Measurements from ENCODE around the gene SLC16A2.

SLC16A2 gene

DNA sequence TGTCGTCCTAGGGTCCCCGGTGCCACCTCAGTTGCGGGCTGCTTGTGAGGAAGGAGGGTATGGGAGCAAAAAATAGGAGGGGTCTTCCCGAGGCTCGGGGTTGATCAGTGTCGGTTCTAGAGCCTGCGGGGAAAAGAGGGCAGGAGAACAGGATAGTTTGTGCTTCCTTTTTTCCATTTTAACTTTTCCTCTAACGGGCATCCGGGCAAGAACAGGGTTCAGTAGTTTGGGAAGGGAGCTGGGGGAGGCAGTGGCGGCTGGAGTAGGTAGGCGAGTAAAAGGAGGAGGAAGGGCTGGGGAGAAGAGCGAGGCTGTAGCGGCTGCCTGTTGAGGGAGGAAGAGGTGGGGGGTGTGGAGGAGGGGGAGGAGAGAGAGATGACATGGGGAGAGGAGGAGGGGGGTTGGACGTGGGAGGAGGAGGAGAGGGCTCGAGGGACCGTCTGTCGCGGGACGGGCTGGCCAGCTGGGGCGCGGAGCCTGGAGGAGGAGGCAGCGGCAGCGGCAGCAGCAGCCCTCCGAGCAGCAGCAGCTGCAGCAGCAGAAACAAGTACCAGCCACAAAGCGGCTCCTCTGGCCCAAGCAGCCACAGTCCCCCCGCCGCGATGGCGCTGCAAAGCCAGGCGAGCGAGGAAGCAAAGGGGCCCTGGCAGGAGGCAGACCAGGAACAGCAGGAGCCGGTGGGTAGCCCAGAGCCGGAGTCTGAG, at the start of gene SLC16A2 (continued):
- TF ChIP-seq ZIC2 (tag by site-specific recombination; IDR thresholded peaks at IDR 0.05) (peak; percentile 80), GFI1B (tag by site-specific recombination; IDR thresholded peaks at IDR 0.05) (no peak), ZNF791 (tag by site-specific recombination; IDR thresholded peaks at IDR 0.05) (no peak), ZBTB17 (tag by site-specific recombination; IDR thresholded peaks at IDR 0.05) (peak; percentile 54), ZNF394 (tag by site-specific recombination; IDR thresholded peaks at IDR 0.05; ENCODE audit: borderline replicate concordance) (no peak), ZNF654 (tag by site-specific recombination; IDR thresholded peaks at IDR 0.05; ENCODE audit: low read depth) (no peak), SP7 (tag by site-specific recombination; IDR thresholded peaks at IDR 0.05) (no peak; the same call in 1 of the 2 replicates), ZNF239 (tag by site-specific recombination; IDR thresholded peaks at IDR 0.05) (no peak), ZNF423 (tag by site-specific recombination; IDR thresholded peaks at IDR 0.05) (peak; percentile 88), ZNF843 (tag by site-specific recombination; IDR thresholded peaks at IDR 0.05) (peak; percentile 53; the same call in 1 of the 2 replicates), ZNF175 (tag by site-specific recombination; IDR thresholded peaks at IDR 0.05) (no peak), ZSCAN30 (tag by site-specific recombination; IDR thresholded peaks at IDR 0.05) (peak; percentile 34; the same call in 1 of the 2 replicates), SCRT1 (tag by site-specific recombination; IDR thresholded peaks at IDR 0.05; ENCODE audit: borderline replicate concordance) (peak; percentile 96), RBAK (tag by site-specific recombination; IDR thresholded peaks at IDR 0.05) (no peak), ZNF785 (tag by site-specific recombination; IDR thresholded peaks at IDR 0.05) (peak; percentile 81), BCL11A (tag by site-specific recombination; IDR thresholded peaks at IDR 0.05; ENCODE audit: low read depth) (peak; percentile 59), ZFP41 (tag by site-specific recombination; IDR thresholded peaks at IDR 0.05; ENCODE audit: borderline replicate concordance) (no peak), HOXD13 (CRISPR knock-in tag; IDR thresholded peaks at IDR 0.05; ENCODE audit: borderline replicate concordance) (no peak), ZNF621 (tag by site-specific recombination; IDR thresholded peaks at IDR 0.05) (no peak), ZEB2 (tag by site-specific recombination; IDR thresholded peaks at IDR 0.05) (peak; percentile 59; the same call in 1 of the 2 replicates), ZNF76 (tag by site-specific recombination; IDR thresholded peaks at IDR 0.05; ENCODE audit: borderline replicate concordance, low read depth) (0 out of 2 replicates have a peak, but pooled peaks have one; percentile 8), ZNF169 (tag by site-specific recombination; IDR thresholded peaks at IDR 0.05) (no peak), ZNF146 (tag by site-specific recombination; IDR thresholded peaks at IDR 0.05) (peak; percentile 27; the same call in 1 of the 2 replicates), OSR2 (tag by site-specific recombination; IDR thresholded peaks at IDR 0.05) (peak; percentile 64; the same call in 1 of the 2 replicates), ZNF629 (tag by site-specific recombination; IDR thresholded peaks at IDR 0.05) (peak; percentile 28; the same call in 1 of the 2 replicates), ZNF341 (tag by site-specific recombination; IDR thresholded peaks at IDR 0.05; ENCODE audit: low read depth) (peak; percentile 97), GLIS2 (tag by site-specific recombination; IDR thresholded peaks at IDR 0.05) (peak; percentile 60)
- TF ChIP-seq, protein P1, sequence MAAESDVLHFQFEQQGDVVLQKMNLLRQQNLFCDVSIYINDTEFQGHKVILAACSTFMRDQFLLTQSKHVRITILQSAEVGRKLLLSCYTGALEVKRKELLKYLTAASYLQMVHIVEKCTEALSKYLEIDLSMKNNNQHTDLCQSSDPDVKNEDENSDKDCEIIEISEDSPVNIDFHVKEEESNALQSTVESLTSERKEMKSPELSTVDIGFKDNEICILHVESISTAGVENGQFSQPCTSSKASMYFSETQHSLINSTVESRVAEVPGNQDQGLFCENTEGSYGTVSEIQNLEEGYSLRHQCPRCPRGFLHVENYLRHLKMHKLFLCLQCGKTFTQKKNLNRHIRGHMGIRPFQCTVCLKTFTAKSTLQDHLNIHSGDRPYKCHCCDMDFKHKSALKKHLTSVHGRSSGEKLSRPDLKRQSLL (tag by site-specific recombination; IDR thresholded peaks at IDR 0.05) = peak; percentile 94
- TF ChIP-seq, protein P2, sequence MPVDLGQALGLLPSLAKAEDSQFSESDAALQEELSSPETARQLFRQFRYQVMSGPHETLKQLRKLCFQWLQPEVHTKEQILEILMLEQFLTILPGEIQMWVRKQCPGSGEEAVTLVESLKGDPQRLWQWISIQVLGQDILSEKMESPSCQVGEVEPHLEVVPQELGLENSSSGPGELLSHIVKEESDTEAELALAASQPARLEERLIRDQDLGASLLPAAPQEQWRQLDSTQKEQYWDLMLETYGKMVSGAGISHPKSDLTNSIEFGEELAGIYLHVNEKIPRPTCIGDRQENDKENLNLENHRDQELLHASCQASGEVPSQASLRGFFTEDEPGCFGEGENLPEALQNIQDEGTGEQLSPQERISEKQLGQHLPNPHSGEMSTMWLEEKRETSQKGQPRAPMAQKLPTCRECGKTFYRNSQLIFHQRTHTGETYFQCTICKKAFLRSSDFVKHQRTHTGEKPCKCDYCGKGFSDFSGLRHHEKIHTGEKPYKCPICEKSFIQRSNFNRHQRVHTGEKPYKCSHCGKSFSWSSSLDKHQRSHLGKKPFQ (tag by site-specific recombination; IDR thresholded peaks at IDR 0.05) = no peak
- TF ChIP-seq, protein P3, sequence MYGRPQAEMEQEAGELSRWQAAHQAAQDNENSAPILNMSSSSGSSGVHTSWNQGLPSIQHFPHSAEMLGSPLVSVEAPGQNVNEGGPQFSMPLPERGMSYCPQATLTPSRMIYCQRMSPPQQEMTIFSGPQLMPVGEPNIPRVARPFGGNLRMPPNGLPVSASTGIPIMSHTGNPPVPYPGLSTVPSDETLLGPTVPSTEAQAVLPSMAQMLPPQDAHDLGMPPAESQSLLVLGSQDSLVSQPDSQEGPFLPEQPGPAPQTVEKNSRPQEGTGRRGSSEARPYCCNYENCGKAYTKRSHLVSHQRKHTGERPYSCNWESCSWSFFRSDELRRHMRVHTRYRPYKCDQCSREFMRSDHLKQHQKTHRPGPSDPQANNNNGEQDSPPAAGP (tag by site-specific recombination; IDR thresholded peaks at IDR 0.05) = peak; percentile 62; the same call in 1 of the 2 replicates
- TF ChIP-seq, protein P4, sequence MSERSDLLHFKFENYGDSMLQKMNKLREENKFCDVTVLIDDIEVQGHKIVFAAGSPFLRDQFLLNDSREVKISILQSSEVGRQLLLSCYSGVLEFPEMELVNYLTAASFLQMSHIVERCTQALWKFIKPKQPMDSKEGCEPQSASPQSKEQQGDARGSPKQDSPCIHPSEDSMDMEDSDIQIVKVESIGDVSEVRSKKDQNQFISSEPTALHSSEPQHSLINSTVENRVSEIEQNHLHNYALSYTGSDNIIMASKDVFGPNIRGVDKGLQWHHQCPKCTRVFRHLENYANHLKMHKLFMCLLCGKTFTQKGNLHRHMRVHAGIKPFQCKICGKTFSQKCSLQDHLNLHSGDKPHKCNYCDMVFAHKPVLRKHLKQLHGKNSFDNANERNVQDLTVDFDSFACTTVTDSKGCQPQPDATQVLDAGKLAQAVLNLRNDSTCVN (tag by site-specific recombination; optimal IDR thresholded peaks at IDR 0.05) = peak; percentile 73
- TF ChIP-seq, protein P5, sequence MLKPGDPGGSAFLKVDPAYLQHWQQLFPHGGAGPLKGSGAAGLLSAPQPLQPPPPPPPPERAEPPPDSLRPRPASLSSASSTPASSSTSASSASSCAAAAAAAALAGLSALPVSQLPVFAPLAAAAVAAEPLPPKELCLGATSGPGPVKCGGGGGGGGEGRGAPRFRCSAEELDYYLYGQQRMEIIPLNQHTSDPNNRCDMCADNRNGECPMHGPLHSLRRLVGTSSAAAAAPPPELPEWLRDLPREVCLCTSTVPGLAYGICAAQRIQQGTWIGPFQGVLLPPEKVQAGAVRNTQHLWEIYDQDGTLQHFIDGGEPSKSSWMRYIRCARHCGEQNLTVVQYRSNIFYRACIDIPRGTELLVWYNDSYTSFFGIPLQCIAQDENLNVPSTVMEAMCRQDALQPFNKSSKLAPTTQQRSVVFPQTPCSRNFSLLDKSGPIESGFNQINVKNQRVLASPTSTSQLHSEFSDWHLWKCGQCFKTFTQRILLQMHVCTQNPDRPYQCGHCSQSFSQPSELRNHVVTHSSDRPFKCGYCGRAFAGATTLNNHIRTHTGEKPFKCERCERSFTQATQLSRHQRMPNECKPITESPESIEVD (tag by site-specific recombination; IDR thresholded peaks at IDR 0.05) = no peak
- TF ChIP-seq, protein P6, sequence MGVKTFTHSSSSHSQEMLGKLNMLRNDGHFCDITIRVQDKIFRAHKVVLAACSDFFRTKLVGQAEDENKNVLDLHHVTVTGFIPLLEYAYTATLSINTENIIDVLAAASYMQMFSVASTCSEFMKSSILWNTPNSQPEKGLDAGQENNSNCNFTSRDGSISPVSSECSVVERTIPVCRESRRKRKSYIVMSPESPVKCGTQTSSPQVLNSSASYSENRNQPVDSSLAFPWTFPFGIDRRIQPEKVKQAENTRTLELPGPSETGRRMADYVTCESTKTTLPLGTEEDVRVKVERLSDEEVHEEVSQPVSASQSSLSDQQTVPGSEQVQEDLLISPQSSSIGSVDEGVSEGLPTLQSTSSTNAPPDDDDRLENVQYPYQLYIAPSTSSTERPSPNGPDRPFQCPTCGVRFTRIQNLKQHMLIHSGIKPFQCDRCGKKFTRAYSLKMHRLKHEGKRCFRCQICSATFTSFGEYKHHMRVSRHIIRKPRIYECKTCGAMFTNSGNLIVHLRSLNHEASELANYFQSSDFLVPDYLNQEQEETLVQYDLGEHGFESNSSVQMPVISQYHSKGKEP (tag by site-specific recombination; IDR thresholded peaks at IDR 0.05) = peak; percentile 74

Measured in HEK293 (cell line).